Measurements from ENCODE around the gene TBX1.
A peak's percentile ranks its signal among the peaks of the same experiment; 100 is the strongest.
"Not testable (repeated sequence)": the region's sequence is repeated elsewhere in the genome, so short reads cannot be mapped to it uniquely, and the experiment has no call there.

TBX1 gene

DNA sequence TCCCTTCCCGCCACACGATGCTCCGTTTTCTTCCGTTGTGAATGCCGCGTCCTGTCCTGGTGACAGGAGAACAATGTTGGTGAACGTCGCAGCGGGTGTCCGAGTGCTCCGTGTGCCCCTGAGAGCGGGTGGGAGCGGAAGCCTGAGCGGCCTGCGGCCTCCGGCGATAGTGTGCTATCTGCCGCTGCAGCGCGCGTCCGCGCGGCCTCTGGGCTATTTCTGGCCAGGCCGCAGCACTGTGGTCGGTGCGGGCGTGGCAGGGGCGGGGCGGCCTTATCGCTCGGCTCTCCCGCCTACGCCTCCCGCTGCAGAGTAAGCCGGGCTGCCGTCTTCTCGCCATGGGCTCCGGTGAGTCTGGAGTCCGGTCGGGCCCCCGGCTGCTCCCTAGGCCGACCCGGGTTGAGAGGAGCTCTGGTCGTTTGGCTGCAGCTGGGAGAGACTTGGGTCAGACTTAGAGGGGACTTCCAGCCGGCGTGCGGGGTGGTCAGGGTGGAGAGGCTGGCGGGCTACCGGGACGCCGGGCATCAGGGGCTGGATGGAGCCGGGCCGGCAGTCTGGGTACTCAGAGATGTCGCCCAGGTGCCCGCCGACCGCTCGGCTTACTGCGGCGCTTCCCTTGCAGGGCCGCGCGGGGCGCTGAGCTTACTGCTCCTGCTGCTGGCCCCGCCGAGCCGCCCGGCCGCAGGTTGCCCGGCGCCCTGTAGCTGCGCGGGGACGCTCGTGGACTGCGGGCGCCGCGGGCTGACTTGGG, 37.2 kb upstream of the TBX1 start, which contains the start of gene GP1BB:
Gene GP1BB (plus strand): TSS at position 308 of the 751 bp plus-strand sequence. CDS start 31 bp downstream, at position 339.
- no peak for DNase-seq

- no peak for DNase-seq
Observed at GRCh38 chr22:19723983-19724827, 36.4 kb upstream of the TBX1 start.

DNA sequence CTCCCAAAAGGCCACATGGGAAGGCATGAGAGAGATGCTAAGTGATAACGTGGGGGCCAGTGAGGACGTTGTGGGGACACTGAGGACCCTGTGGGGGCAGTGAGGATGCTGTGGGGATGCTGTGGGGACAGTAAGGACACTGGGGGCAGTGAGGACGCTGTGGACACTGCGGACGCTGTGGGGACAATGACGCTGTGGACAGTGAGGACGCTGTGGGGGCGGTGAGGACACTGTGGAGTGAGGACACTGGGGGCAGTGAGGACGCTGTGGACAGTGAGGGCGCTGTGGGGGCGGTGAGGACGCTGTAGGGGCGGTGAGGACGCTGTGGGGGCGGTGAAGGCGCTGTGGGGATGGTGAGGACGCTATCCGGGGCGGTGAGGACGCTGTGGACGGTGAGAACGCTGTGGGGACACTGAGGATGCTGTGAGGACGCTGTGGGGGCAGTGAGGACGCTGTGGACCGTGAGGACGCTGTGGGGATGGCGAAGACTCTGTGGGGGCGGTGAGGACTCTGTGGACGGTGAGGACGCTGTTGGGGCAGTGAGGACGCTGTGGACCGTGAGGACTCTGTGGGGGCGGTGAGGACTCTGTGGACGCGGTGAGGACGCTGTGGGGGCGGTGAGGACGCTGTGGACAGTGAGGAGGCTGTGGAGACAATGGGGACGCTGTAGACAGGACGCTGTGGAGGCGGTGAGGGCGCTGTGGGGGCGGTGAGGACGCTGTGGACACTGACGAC, 35.5 kb upstream of the TBX1 start:
- no peak for DNase-seq

DNA sequence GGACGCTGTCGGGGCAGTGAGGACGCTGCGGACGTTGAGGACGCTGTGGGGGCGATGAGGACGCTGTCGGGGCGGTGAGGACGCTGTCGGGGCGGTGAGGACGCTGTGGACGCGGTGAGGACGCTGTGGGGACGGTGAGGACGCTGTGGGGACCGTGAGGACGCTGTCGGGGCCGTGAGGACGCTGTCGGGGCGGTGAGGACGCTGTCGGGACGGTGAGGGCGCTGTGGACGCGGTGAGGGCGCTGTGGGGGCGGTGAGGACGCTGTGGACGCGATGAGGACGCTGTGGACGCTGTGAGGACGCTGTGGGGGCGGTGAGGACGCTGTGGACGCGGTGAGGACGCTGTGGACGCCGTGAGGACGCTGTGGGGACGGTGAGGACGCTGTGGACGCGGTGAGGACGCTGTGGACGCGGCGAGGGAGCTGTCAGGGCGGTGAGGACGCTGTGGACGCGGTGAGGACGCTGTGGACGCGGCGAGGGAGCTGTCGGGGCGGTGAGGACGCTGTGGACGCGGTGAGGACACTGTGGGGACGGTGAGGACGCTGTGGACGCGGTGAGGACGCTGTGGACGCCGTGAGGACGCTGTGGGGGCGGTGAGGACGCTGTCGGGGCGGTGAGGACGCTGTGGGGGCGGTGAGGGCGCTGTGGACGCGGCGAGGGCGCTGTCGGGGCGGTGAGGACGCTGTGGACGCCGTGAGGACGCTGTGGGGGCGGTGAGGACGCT, 34.4 kb upstream of the TBX1 start:
- not testable (repeated sequence) for DNase-seq

DNA sequence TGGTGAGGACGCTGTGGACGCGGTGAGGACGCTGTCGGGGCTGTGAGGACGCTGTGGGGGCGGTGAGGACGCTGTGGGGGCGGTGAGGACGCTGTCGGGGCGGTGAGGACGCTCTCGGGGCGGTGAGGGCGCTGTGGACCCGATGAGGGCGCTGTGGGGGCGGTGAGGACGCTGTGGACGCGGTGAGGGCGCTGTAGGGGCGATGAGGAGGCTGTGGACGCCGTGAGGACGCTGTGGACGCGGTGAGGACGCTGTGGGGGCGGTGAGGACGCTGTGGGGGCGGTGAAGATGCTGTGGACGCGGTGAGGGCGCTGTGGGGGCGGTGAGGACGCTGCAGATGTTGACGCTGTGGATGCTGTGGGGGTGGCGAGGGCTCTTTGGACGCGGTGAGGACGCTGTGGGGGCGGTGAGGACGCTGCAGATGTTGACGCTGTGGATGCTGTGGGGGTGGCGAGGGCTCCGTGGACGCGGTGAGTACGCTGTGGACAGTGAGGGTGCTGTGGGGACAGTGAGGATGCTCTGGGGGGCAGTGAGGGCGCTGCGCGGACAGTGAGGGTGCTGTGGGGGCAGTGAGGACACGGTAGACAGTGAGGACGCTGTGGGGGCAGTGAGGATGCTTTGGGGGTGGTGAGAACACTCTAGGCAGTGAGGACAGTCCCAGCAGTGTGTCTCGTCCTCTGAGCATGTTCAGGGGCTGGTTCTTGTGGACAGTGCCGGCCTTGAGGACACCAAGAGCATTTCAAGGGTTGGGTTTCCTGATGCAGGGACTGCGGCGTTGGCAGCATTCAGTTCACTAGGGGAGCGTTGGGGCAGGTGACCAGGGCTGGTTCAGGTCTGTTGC, 33.0 kb upstream of the TBX1 start:
- no peak for DNase-seq

DNA sequence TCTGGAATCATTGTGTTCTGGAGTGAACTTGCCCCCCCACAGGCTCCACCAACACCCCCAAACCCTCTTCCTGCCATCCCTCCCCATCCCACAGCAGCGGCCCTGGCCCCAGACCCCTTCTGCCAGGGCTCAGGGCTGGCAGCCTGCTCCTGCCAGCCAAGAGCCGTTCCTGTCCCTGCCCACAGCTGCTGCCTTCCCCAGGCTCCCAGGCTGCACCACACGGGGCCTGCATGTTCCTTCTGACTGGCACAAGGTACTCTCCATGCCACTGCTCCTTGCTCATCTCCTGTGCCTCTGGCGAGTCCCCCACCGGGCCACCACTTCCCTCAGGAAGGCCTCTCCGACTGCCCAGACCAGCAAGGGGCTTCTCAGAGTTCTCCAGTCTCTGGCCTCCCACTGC, 32.3 kb upstream of the TBX1 start:
- DNase-seq = no peak

GRCh38 chr22:19728836-19729235, 31.7 kb upstream of the TBX1 start:
- no peak for DNase-seq

- no peak for DNase-seq
Observed at GRCh38 chr22:19729507-19729906, 31.1 kb upstream of the TBX1 start.

DNA sequence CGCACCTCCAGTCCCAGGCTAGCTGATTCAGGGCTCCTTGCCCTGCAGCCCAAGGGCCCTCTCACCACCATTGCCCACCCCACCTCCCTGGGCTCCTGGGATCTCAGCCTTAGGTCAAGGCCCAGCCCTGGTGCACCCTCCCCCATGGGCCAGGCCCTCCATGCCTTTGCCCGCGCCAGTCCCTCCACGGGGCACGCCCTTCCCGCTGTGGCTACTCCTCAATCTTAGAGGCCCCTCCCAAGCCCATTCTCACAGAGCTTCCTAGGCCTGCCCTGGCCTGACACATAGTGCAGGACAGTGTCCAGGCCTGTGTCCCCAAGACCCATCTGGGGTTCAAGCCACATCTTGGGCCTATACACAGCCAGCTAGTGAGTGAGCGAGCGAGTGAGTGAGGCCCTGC, 30.4 kb upstream of the TBX1 start:
- DNase-seq = no peak

DNA sequence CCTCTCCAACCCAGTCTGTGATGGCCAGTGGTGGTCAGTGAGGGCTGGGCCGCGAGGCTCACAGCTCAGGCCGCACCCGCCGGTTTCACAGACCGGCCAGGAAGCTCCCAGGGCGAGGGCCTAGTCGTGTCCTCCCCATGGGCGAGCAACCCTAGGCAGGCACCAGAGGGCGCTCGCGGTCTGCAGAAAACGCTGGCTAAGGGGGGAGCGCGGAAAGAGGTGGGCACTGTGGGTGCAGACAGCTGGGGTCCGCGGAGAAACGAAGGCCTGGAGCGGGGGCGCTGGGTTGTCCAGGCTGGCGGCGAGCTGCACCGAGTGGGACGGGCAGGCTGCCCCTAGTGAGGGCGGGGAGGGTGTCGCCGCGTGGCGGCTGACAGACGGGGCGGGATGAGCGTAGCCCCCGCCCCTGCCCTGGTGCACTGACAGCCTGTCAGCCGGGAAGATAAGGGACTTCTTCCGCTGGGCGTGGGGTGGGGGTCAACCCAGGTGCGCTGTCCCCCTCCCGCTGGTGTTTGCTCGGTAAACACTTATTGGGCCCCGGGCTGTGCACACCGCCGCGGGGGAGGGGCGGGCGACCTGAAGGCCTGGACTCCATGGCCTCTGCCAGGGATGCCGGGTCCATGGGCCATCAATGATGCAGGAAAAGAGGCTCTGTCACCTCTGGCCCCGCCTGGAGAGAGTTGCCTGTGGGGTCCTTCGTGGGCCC, 29.8 kb upstream of the TBX1 start:
- DNase-seq = peak; percentile 83

DNA sequence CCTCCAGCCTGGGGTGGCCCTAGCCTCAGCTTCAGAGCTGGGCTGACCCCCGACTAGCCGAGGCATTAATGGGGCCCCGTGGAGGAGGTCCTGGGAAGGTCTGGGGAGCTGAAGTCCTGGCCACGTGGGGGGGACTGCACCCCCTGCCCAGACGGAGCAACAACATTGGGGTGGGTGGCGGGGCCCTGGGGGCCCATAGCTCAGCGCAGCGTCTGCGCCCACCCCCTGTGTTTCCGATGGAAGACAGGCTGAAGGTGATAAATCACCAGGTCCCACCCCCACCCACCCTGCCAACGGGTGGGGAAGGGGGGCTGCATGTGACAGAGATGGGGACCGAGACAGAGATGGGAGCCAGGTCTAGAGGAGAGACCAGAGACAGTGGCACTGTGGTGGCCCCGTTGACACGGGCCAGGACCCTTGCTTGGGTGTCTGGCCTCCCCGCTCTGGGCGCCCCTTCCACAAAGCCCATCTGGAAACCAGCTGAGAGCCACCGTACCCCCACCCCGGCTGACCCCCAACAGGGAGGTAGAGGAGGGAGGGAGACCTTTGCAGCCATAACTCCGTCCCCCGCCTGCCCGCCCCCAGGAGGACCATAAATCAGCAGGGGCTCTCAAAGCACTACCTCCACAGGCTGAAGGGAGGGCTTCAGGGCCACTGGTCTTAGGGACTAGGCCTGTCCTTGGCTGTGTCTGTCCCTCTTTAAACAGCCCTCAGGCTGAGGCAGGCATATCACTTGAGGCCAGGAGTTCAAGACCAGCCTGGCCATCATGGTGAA, 29.0 kb upstream of the TBX1 start:
- no peak for DNase-seq

- DNase-seq = no peak
Observed at GRCh38 chr22:19732403-19733113, 28.0 kb upstream of the TBX1 start.

GRCh38 chr22:19733755-19734154, 26.8 kb upstream of the TBX1 start:
- no peak for DNase-seq

DNA sequence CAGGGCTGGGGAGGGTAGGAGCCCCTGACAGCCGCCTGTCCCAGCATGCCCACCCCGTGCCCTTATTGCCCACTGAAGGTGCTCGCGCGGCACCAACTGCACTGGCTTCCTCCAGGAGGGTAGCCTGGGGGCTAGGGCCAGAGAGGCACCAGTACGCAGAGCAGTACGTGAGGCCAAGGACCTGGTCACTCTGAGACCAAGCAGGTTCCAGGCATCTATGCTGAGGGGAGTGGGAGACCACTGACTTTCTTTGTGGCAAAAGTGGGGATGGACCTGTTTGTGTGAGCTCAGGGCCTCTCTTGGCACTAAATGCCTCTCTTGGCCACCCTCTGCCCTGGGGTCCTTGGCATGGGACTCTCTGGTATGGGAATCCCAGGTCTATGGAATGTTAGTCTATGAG, 26.4 kb upstream of the TBX1 start:
- no peak for DNase-seq

- DNase-seq = no peak
Observed at GRCh38 chr22:19734837-19735382, 25.7 kb upstream of the TBX1 start.

DNA sequence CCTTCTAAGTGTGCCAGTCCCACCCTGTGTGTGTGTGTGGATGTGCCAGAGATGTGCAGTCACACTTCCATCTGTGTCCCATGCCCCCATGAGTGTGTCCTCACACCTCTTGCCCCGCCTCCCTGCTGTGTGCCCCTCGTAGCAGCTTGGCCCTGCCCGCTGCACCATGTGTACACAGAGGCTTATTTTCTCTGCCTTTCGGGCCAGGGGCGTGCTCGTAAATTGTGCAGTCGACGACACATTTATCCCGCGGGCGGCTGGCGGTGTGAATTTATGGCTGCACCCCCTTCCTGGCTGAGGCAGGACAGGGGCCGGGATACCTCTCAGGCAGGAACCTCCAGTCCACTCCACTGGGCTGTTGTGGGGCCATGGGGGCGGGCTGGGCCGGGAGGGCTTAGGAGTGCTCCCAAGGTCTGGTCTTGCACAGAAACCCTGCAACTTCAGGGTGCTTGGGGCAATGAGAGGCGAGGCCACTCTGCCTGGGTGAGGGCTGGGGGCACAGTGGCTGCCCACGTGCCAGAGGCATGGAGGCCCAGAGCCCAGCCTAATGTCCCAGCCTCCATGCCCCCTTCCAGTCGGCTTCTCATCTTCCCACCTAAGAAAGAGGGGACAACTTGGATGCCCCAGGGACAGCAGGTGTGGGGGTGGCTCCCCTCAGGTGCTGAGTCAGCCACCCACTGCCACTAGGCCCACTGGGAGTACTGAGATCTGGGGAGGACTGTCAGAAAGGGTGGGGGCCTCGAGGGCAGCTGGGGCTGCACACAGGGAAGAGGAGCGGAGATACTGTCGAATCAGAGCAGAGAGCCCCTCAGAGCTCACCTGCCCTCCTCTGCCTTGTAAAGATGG, 24.7 kb upstream of the TBX1 start:
- DNase-seq = no peak

GRCh38 chr22:19737846-19738663, 22.5 kb upstream of the TBX1 start:
- no peak for DNase-seq

Measured in CD4-positive, alpha-beta T cell treated with Interleukin-17A for 1 hour (primary cell).